ENCODE data around the gene OLA1.

Gene OLA1

DNA sequence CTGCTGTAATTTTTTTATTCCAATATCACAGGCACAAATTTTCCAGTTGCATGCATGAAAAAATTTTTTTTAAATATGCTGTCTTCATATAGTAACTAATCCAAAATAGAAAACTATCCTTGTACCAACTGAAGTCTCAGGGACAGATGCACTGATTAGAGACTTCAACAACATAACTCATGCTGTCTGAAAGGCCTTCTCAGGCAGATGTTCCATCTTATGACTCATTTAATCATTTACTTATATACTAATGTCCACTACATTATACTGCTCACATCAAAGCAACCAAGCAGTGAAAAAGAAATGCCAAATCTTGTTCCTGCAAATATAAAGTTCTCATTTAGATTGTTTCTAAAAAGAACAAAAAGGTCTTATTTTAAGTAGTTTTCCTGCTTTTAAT lies 53.1 kb downstream of the OLA1 start:
- no peak for DNase-seq (ENCODE audit: low read depth in 1 of 2, low spot score in 1 of 2)
- Histone ChIP-seq H3K27ac (replicated peaks) (no peak overlapping the region), H3K4me3 (replicated peaks; ENCODE audit: insufficient read depth, low read length) (no peak overlapping the region), H3K27me3 (ENCODE audit: insufficient read depth, poor library complexity, severe bottlenecking) (no peaks in the 10 kb centered on the region)
- TF ChIP-seq POLR2AphosphoS5 (IDR thresholded peaks at IDR 0.05; ENCODE audit: low read depth): no peak
- TF ChIP-seq SPI1 (IDR thresholded peaks at IDR 0.05; ENCODE audit: borderline replicate concordance, low read depth): no peak

DNA sequence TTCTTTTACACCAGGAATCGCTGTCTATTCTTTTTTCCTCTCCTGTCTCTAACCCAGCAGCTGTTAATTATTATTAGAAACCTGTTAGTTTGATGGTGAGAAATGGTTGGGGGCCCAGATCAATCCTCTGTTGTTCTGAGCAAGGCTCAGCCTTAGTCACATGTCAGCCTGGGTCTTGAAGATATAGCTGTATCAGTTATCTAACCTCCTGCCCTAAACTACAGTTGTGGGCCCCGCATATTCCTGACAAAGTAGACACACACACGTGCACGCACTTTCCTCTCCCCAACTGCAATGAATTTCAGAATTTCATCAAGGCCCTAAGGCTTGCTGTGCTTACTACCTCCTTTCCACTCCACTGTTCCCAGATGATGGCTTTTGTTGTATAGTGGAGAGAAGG lies 54.6 kb downstream of the OLA1 start:
- H3K27ac ChIP-seq (replicated peaks): no peak overlapping the region
- DNase-seq (ENCODE audit: low read depth in 1 of 2, low spot score in 1 of 2): no peak
- TF ChIP-seq, protein P1, sequence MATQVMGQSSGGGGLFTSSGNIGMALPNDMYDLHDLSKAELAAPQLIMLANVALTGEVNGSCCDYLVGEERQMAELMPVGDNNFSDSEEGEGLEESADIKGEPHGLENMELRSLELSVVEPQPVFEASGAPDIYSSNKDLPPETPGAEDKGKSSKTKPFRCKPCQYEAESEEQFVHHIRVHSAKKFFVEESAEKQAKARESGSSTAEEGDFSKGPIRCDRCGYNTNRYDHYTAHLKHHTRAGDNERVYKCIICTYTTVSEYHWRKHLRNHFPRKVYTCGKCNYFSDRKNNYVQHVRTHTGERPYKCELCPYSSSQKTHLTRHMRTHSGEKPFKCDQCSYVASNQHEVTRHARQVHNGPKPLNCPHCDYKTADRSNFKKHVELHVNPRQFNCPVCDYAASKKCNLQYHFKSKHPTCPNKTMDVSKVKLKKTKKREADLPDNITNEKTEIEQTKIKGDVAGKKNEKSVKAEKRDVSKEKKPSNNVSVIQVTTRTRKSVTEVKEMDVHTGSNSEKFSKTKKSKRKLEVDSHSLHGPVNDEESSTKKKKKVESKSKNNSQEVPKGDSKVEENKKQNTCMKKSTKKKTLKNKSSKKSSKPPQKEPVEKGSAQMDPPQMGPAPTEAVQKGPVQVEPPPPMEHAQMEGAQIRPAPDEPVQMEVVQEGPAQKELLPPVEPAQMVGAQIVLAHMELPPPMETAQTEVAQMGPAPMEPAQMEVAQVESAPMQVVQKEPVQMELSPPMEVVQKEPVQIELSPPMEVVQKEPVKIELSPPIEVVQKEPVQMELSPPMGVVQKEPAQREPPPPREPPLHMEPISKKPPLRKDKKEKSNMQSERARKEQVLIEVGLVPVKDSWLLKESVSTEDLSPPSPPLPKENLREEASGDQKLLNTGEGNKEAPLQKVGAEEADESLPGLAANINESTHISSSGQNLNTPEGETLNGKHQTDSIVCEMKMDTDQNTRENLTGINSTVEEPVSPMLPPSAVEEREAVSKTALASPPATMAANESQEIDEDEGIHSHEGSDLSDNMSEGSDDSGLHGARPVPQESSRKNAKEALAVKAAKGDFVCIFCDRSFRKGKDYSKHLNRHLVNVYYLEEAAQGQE (IDR thresholded peaks at IDR 0.05; ENCODE audit: insufficient replicate concordance, low read depth): no peak
- no peak for TF ChIP-seq POLR2AphosphoS5 (IDR thresholded peaks at IDR 0.05; ENCODE audit: low read depth)
- no peak for TF ChIP-seq SPI1 (IDR thresholded peaks at IDR 0.05; ENCODE audit: borderline replicate concordance, low read depth)
- TF ChIP-seq, protein P2, sequence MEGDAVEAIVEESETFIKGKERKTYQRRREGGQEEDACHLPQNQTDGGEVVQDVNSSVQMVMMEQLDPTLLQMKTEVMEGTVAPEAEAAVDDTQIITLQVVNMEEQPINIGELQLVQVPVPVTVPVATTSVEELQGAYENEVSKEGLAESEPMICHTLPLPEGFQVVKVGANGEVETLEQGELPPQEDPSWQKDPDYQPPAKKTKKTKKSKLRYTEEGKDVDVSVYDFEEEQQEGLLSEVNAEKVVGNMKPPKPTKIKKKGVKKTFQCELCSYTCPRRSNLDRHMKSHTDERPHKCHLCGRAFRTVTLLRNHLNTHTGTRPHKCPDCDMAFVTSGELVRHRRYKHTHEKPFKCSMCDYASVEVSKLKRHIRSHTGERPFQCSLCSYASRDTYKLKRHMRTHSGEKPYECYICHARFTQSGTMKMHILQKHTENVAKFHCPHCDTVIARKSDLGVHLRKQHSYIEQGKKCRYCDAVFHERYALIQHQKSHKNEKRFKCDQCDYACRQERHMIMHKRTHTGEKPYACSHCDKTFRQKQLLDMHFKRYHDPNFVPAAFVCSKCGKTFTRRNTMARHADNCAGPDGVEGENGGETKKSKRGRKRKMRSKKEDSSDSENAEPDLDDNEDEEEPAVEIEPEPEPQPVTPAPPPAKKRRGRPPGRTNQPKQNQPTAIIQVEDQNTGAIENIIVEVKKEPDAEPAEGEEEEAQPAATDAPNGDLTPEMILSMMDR (IDR thresholded peaks at IDR 0.05; ENCODE audit: insufficient read depth, low read length): no peak
- TF ChIP-seq GABPA (IDR thresholded peaks at IDR 0.05; ENCODE audit: low read depth): no peak

DNA sequence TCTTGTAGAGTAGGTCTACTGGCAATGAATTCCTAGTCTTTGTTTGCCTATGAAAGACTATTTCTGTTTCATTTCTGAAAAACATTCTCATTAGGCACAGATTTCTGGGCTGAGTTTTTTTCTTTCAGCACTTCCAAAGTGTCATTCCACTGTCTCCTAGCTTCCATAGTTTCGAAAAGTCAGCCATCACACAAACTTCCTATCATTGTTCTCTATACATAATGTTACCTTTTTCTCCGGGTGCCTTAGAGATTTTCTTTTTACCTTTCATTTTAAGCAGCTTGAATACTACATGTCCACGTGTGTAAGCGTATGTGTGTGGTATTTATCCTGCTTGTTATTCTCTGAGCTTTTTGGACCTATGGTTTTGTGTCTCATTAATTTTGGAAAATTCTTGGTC lies 55.7 kb downstream of the OLA1 start:
- H3K27ac ChIP-seq (replicated peaks): no peak overlapping the region
- H3K27me3 ChIP-seq (ENCODE audit: insufficient read depth, poor library complexity, severe bottlenecking): no peaks in the 10 kb centered on the region
- H3K4me3 ChIP-seq (replicated peaks; ENCODE audit: insufficient read depth, low read length): no peak overlapping the region
- no peak for DNase-seq (ENCODE audit: low read depth in 1 of 2, low spot score in 1 of 2)
- TF ChIP-seq, protein P1 (IDR thresholded peaks at IDR 0.05; ENCODE audit: insufficient replicate concordance, low read depth): no peak
- no peak for TF ChIP-seq GABPA (IDR thresholded peaks at IDR 0.05; ENCODE audit: low read depth)
- no peak for TF ChIP-seq POLR2AphosphoS5 (IDR thresholded peaks at IDR 0.05; ENCODE audit: low read depth)
- TF ChIP-seq, protein P2 (IDR thresholded peaks at IDR 0.05; ENCODE audit: insufficient read depth, low read length): no peak

More for the DNA sequence above, 54.6 kb downstream of the OLA1 start:
- Histone ChIP-seq H3K27me3 (ENCODE audit: insufficient read depth, poor library complexity, severe bottlenecking) (no peaks in the 10 kb centered on the region), H3K4me3 (replicated peaks; ENCODE audit: insufficient read depth, low read length) (no peak overlapping the region)

DNA sequence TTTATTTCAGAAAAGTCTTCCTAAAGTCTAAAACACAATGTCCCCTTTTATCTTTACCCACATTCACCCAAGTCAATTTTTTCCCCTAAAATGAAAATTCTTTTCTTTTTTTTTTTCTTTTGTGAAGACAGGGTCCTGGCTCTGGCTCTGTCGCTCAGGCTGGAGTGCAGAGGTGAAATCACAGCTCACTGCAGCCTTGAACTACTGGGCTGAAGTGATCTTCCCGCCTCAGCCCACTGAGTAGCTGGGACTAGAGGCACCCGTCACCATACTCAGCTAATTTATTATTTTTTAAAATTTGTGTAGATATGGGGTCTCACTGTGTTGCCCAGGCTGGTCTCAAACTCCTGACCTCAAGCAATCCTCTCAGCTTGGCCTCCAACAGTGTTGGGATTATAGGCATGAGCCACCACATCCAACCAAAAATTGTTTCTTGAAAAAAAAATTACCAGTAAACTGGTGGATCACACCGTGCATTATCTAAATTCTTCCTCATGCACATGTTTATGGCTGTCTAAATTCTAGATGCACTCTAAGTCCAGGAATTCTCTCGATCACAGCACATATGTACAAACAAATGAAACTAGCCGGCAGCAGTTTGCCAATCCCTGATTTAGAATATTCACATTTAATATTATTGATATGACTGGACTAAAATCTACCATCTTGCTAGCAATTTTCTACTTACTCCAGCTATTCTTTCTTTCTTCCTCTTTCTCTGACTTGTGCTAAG lies 56.8 kb downstream of the OLA1 start:
- Histone ChIP-seq H3K27ac (replicated peaks) (no peak overlapping the region), H3K27me3 (ENCODE audit: insufficient read depth, poor library complexity, severe bottlenecking) (no peaks in the 10 kb centered on the region), H3K4me3 (replicated peaks; ENCODE audit: insufficient read depth, low read length) (no peak overlapping the region)
- no peak for DNase-seq (ENCODE audit: low read depth in 1 of 2, low spot score in 1 of 2)
- TF ChIP-seq POLR2AphosphoS5 (IDR thresholded peaks at IDR 0.05; ENCODE audit: low read depth): no peak
- TF ChIP-seq GABPA (IDR thresholded peaks at IDR 0.05; ENCODE audit: low read depth): no peak
- TF ChIP-seq, protein P1 (IDR thresholded peaks at IDR 0.05; ENCODE audit: insufficient replicate concordance, low read depth): no peak
- TF ChIP-seq, protein P2 (IDR thresholded peaks at IDR 0.05; ENCODE audit: insufficient read depth, low read length): no peak
- no peak for TF ChIP-seq SPI1 (IDR thresholded peaks at IDR 0.05; ENCODE audit: borderline replicate concordance, low read depth)
